GM20000 (cell line): Measurements from ENCODE around the gene ESRRA.
A peak's percentile ranks its signal among the peaks of the same experiment; 100 is the strongest.

Experiments used
- DNase-seq: peaks from one replicate; pipeline ENCODE4 v3.0.0; 2012; ENCODE audit warnings: low spot score
- CTCF ChIP-seq: IDR thresholded peaks from 2 replicates; pipeline ENCODE4 v1.5.1; 2012; ENCODE audit warnings: mild to moderate bottlenecking, control low read depth; ENCODE audit errors: extremely low read depth, missing control alignments

ESRRA gene

GRCh38 chr11:64291262-64291751, 14.0 kb upstream of the ESRRA start, which contains the start of gene KCNK4:
Gene KCNK4 (plus strand): TSS chr11:64291302. CDS start chr11:64293019, 1,717 bp downstream.
- TF ChIP-seq CTCF = no peak
- DNase-seq = no peak

- TF ChIP-seq CTCF = no peak
- DNase-seq = no peak
These were observed 13.4 kb upstream of the ESRRA start for GRCh38 chr11:64291752-64292459.

- no peak for TF ChIP-seq CTCF
These were observed 12.7 kb upstream of the ESRRA start for GRCh38 chr11:64292460-64293254.

GRCh38 chr11:64294774-64295173, 10.6 kb upstream of the ESRRA start:
- DNase-seq = no peak
- TF ChIP-seq CTCF = no peak

More at GRCh38 chr11:64292460-64293254, 12.7 kb upstream of the ESRRA start:
- DNase-seq = peak; percentile 51

- TF ChIP-seq CTCF = no peak
- no peak for DNase-seq
These were observed 9.6 kb upstream of the ESRRA start for GRCh38 chr11:64295760-64296159.

GRCh38 chr11:64296236-64296635, 9.1 kb upstream of the ESRRA start:
- DNase-seq = no peak
- no peak for TF ChIP-seq CTCF
